Transverse colon (tissue), 4 donors: Measurements from ENCODE around the gene ZNF618. TPM values are rescaled to one million over a fixed set of nuclear protein-coding genes. Genes with fewer than 3 reads are reported as not detected.
A peak's percentile ranks its signal among the peaks of the same experiment; 100 is the strongest.

Experiments
- DNase-seq: peaks from one replicate; pipeline ENCODE4 v3.0.0-alpha.2; 2019
- H3K27ac ChIP-seq, 4 donors: fragments of 200-600 bp; sonication (generic); 2 replicates each; pipeline ENCODE4 v1.5.1; 2016 to 2018; ENCODE audit warnings: inconsistent platforms in 4 of 4
- H3K27me3 ChIP-seq: fragments of 200-600 bp; sonication (generic); 2 replicates; pipeline ENCODE4 v1.5.1; 2017; ENCODE audit warnings: inconsistent platforms
- H3K36me3 ChIP-seq, 4 donors: fragments of 200-600 bp; sonication (generic); 2 replicates each; pipeline ENCODE4 v1.5.1; 2017 to 2019; ENCODE audit warnings: inconsistent platforms in 4 of 4
- H3K4me1 ChIP-seq, 4 donors: fragments of 200-600 bp; sonication (generic); 2 replicates each; pipeline ENCODE4 v1.5.1; 2017 to 2020; ENCODE audit warnings: inconsistent platforms in 4 of 4
- H3K4me3 ChIP-seq, 4 donors: fragments of 200-600 bp; sonication (generic); 1 replicate in 1 of 4; 2 replicates in 3 of 4; pipeline versions ENCODE4 v1.5.1 to v1.6.1; 2017 to 2019; ENCODE audit warnings: inconsistent platforms in 4 of 4
- H3K9me3 ChIP-seq, 2 donors: fragments of 200-600 bp; sonication (generic); 2 replicates each; pipeline ENCODE4 v1.5.1; 2017 to 2019; ENCODE audit warnings: inconsistent platforms in 2 of 2
- EP300 ChIP-seq: sonication (generic); formaldehyde crosslinking; IDR thresholded peaks from one replicate; pipeline ENCODE4 v1.6.1; 2017; ENCODE audit warnings: antibody characterized with exemption, low read depth
- POLR2A ChIP-seq: fragments of 450-650 bp; IDR thresholded peaks from one replicate; pipeline ENCODE4 v1.6.1; 2016; ENCODE audit warnings: antibody characterized with exemption, mild to moderate bottlenecking, moderate library complexity
- POLR2AphosphoS5 ChIP-seq, 3 donors: sonication (generic); formaldehyde crosslinking; IDR thresholded peaks; one replicate each; pipeline ENCODE4 v1.6.1; 2016; ENCODE audit warnings: antibody characterized with exemption in 3 of 3
- WGBS, 2 donors: methylation state at CpG; one replicate each; pipeline ENCODE4 v1.1.5; 2018; ENCODE audit warnings: low coverage in 1 of 2; 5-methylcytosine and 5-hydroxymethylcytosine counted together
- in situ Hi-C, 4 donors: fragments of 200-750 bp; cut with MboI; loops; one replicate each; pipeline versions ENCODE4 v1.15.0 to v1.15.1; 2017; ENCODE audit warnings: low sequenced_read_pairs in 3 of 4, low pct_ligation_motif_present in 1 of 4, low pct_unique_long_range_greater_than_20kb in 1 of 4
- intact Hi-C: fragments of 100-400 bp; cut with DNase I; formaldehyde crosslinking; loops from one replicate; pipeline ENCODE4 v1.15.1; 2023; ENCODE audit warnings: low total_unique reads
- total RNA-seq, 4 donors: library from RNA; depleted of rRNA; stranded (reverse); fragments of >200 nt; gene quantifications; one replicate each; pipeline ENCODE4 v1.1.0, GENCODE V29; 2016
- TF ChIP-seq, protein P1 (sequence below), 5 experiments: fragments of 200-600 bp in 3 of 5; fragments of 450-650 bp in 2 of 5; sonication (generic) in 3 of 5; IDR thresholded peaks; 1 replicate in 2 of 5; 2 replicates in 3 of 5; pipeline ENCODE4 v1.5.1; 2016 to 2017; ENCODE audit warnings: antibody characterized with exemption in 5 of 5, inconsistent platforms in 3 of 5, mild to moderate bottlenecking in 2 of 5, moderate library complexity in 1 of 5

Gene ZNF618
- total RNA-seq, 4 donors from 2014 or later = 2.2 to 8.6 (median 4.0) TPM

DNA sequence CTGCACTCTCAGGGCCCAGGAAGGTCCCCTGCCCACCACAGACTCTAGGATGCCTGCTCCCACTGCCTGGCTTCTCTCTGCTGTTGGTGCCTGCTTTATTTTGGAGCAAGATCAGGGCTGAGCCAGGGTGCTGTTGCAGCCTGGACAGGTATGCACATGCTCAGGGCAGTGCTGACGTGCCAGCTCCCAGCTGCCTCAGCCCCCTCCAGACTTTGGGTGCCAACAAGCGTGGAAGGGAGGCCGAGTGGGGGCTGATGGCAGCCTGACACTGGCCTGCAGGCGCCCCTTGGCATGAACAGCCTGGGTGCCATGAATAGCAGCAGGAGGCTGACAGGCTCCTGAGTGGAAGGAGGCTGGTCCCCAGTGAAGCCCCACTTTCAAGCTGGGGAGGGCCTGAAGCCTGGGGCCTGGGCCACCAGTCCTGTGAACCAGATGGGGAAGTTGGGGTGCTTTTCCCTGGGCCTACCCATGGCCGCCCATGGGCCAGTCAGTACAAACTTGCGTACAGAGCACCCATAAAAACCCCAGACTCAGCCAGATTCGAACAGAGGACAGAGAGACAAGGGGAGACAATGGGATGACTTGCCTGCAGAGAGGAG lies 195.2 kb downstream of the ZNF618 start:
- Histone ChIP-seq H3K9me3 (no peaks in the 10 kb centered on the region), H3K27ac (no peak overlapping the region), H3K36me3 (no peaks in the 10 kb centered on the region), H3K4me3 (no peak overlapping the region), H3K27me3 (no peaks in the 10 kb centered on the region), H3K4me1 (peaks cover 0 to 8% (median 4%) of the 10 kb centered on the region in 4 donors)
- no peak for DNase-seq
- WGBS, 2 donors = 60% methylated on average over 7 of the region's 7 CpGs; no CpG with 5 or more reads in 1 of the 2 donors
- intact Hi-C loops = no loop called here
- in situ Hi-C loops = no loop called here
- TF ChIP-seq POLR2A (no peak), EP300 (no peak)
- TF ChIP-seq, protein P1, sequence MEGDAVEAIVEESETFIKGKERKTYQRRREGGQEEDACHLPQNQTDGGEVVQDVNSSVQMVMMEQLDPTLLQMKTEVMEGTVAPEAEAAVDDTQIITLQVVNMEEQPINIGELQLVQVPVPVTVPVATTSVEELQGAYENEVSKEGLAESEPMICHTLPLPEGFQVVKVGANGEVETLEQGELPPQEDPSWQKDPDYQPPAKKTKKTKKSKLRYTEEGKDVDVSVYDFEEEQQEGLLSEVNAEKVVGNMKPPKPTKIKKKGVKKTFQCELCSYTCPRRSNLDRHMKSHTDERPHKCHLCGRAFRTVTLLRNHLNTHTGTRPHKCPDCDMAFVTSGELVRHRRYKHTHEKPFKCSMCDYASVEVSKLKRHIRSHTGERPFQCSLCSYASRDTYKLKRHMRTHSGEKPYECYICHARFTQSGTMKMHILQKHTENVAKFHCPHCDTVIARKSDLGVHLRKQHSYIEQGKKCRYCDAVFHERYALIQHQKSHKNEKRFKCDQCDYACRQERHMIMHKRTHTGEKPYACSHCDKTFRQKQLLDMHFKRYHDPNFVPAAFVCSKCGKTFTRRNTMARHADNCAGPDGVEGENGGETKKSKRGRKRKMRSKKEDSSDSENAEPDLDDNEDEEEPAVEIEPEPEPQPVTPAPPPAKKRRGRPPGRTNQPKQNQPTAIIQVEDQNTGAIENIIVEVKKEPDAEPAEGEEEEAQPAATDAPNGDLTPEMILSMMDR (IDR thresholded peaks at IDR 0.05) = no peak

DNA sequence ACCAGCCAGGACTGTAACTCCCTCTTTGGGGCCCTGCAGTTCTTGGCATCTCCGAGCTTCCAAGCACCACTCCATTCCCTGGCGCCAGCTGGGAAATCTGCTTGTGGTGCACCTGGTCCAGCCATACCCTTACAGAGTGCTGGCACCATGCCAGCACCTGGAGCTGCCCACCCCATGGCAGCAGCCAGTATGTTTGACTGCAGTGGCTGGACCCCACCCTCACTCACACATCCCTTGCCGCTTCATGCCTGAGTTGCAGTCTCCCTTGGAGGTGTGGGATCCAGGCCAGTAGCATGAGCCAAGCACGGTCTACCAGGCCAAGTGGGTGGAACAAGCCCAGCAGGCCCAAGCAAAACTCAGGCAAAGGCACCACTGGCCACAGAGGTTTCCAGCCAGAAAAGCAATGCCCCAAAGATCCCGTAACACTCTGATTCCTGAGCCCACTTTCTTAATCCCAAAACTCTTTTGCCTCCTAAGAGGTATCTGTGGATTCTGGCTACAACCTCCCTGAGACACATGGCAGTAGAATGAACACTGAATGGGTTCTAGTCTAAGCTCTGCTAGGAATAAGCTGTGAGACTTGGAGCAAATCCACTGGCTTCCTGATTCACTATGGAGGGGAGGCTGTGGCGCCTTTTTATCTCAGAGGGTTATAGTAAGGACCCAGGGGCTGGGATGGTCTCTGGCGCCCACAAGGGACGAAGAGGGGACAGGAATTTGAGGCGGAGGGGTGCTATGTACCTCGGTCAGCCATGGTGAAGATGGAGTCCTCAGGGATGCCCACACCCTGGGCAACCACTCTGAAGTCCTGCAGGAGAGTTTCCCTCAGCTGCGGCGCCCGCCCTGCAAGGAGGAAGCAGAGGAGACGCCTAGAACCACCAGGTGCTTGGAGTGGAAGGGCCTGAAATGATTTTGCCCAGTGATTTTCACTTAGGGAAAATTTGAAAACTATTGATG lies 196.4 kb downstream of the ZNF618 start:
- Histone ChIP-seq H3K36me3 (no peaks in the 10 kb centered on the region), H3K9me3 (no peaks in the 10 kb centered on the region), H3K4me3 (no peak overlapping the region), H3K27me3 (peaks cover 3% of the 10 kb centered on the region), H3K27ac (no peak overlapping the region), H3K4me1 (peaks cover 0 to 9% (median 4%) of the 10 kb centered on the region in 4 donors)
- 63% methylated on average over 14 of the region's 14 CpGs; no CpG with 5 or more reads in 1 of the 2 donors for WGBS, 2 donors
- intact Hi-C loops = no loop called here
- in situ Hi-C loops = no loop called here
- peak; percentile 45 for DNase-seq
- TF ChIP-seq EP300 (no peak), POLR2AphosphoS5 (IDR thresholded peaks at IDR 0.05) (no peak), POLR2A (no peak)
- TF ChIP-seq, protein P1 (IDR thresholded peaks at IDR 0.05) = no peak

DNA sequence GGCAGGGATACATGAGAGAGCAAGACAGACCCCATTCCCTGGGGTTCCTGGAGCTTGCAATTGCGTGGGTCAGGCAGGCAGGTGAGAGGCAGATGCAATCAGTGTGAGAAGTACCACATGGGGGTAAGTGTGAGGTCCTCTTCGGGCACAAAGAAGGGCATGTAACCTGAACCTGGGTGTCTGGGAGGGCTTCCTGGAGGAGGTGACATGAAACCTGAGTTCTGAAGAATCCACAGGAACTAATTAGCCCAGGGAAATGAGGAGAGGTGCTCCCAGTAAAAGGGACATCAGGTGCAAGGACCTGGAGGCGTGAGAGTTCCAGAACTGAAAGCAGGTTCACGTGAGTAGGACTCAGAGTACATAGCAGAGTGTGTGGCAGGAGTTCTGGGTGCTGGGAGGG lies 199.5 kb downstream of the ZNF618 start:
- H3K4me3 ChIP-seq = no peak overlapping the region
- WGBS, 2 donors = 66 to 83% methylated on average over 3 to 4 of the region's 4 CpGs
- peaks cover 0 to 20% (median 10%) of the 10 kb centered on the region in 4 donors for H3K4me1 ChIP-seq

More for the DNA sequence above, 199.5 kb downstream of the ZNF618 start:
- intact Hi-C loops (no loop called here), in situ Hi-C loops (loop anchor here in 1 of 4 donors (25.0 kb wide), 1 partner anchor 212 kb away; no protein-coding TSS in a partner anchor)
- H3K9me3 ChIP-seq = no peaks in the 10 kb centered on the region
- H3K27me3 ChIP-seq = peaks cover 3% of the 10 kb centered on the region
- TF ChIP-seq EP300 = no peak
- TF ChIP-seq, protein P1 (IDR thresholded peaks at IDR 0.05) = no peak
- TF ChIP-seq POLR2A = no peak
- TF ChIP-seq POLR2AphosphoS5 (IDR thresholded peaks at IDR 0.05) = no peak
- H3K27ac ChIP-seq = no peak overlapping the region
- no peaks in the 10 kb centered on the region for H3K36me3 ChIP-seq
- DNase-seq = no peak
